CD8-positive, alpha-beta memory T cell (primary cell): Measurements from ENCODE around the gene NEURL4. TPM values are rescaled to one million over a fixed set of nuclear protein-coding genes. Genes with fewer than 3 reads are reported as not detected.

ENCODE experiments used
- CTCF ChIA-PET: fragments of 350-600 bp; sonication (Branson Sonifier 250); formaldehyde crosslinking; loops from one replicate; lab custom pipeline; 2021; ENCODE audit warnings: antibody characterized with exemption; lab: Charles Lee
- POLR2A ChIA-PET: fragments of 350-600 bp; sonication (Branson Sonifier 250); formaldehyde crosslinking; loops from one replicate; lab custom pipeline; 2021; ENCODE audit warnings: antibody characterized with exemption; lab: Charles Lee
- DNase-seq, 5 donors: peaks; one replicate each; pipeline versions ENCODE4 v3.0.0 to v3.0.0-alpha.2; 2020 to 2022; ENCODE audit warnings: mixed read lengths in 1 of 5
- H3K27ac ChIP-seq: one replicate; pipeline ENCODE4 v1.7.0; 2013; ENCODE audit warnings: low read depth, mild to moderate bottlenecking, low read length, moderate library complexity
- H3K27me3 ChIP-seq: 2 replicates; pipeline ENCODE4 v1.7.0; 2013; ENCODE audit warnings: low read length, mild to moderate bottlenecking; ENCODE audit not compliant: insufficient read depth, poor library complexity, severe bottlenecking
- H3K36me3 ChIP-seq: 2 replicates; pipeline ENCODE4 v1.7.0; 2013; ENCODE audit warnings: mild to moderate bottlenecking, low read length, moderate library complexity; ENCODE audit not compliant: insufficient read depth
- H3K4me1 ChIP-seq: 2 replicates; pipeline ENCODE4 v1.7.0; 2013; ENCODE audit warnings: mild to moderate bottlenecking, low read length, moderate library complexity; ENCODE audit not compliant: insufficient read depth
- H3K4me3 ChIP-seq: 2 replicates; pipeline ENCODE4 v1.7.0; 2013; ENCODE audit warnings: mild to moderate bottlenecking, low read length
- H3K9me3 ChIP-seq: 2 replicates; pipeline ENCODE4 v1.7.0; 2013; ENCODE audit warnings: mild to moderate bottlenecking, low read length
- H3K27ac Mint-ChIP-seq, 8 donors: one replicate each; pipeline ENCODE4 v1.8.0; 2020 to 2021; ENCODE audit warnings: mixed read lengths in 8 of 8, mild to moderate bottlenecking in 6 of 8, inconsistent platforms in 3 of 8, moderate library complexity in 3 of 8
- H3K27me3 Mint-ChIP-seq, 2 donors: one replicate each; pipeline ENCODE4 v1.8.0; 2020 to 2021; ENCODE audit warnings: mixed read lengths in 2 of 2, mild to moderate bottlenecking in 1 of 2, moderate library complexity in 1 of 2
- H3K36me3 Mint-ChIP-seq, 3 donors: one replicate each; pipeline ENCODE4 v1.8.0; 2020 to 2021; ENCODE audit warnings: mixed read lengths in 3 of 3, inconsistent platforms in 1 of 3, mild to moderate bottlenecking in 1 of 3
- H3K4me1 Mint-ChIP-seq, 3 donors: one replicate each; pipeline ENCODE4 v1.8.0; 2020 to 2021; ENCODE audit warnings: mixed read lengths in 3 of 3, inconsistent platforms in 1 of 3, mild to moderate bottlenecking in 1 of 3
- H3K4me3 Mint-ChIP-seq, 7 donors: one replicate each; pipeline ENCODE4 v1.8.0; 2020 to 2021; ENCODE audit warnings: mixed read lengths in 7 of 7, mild to moderate bottlenecking in 6 of 7, moderate library complexity in 4 of 7, inconsistent platforms in 2 of 7
- H3K9me3 Mint-ChIP-seq, 5 donors: one replicate each; pipeline ENCODE4 v1.8.0; 2020 to 2022; ENCODE audit warnings: mixed read lengths in 5 of 5, mild to moderate bottlenecking in 3 of 5, moderate library complexity in 2 of 5, inconsistent platforms in 1 of 5
- polyA plus RNA-seq: library from polyadenylated mRNA; unstranded; fragments of 300-500 nt; fragmentation: Illumina TruSeq; gene quantifications from one replicate; pipeline ENCODE4 v1.2.3, GENCODE V29; 2021
- total RNA-seq, 2 experiments: library from RNA; stranded (reverse); gene quantifications; one replicate each; pipeline ENCODE4 v1.2.3, GENCODE V29; 2021

The NEURL4 gene
- total and polyA plus RNA-seq, 3 experiments from 2014 or later: 2.7 to 60.7 (median 60.1) TPM

GRCh38 chr17:7328009-7328408 lies 1.1 kb downstream of the NEURL4 start:
- peaks cover 41% of the 10 kb centered on the region for H3K4me1 ChIP-seq
- no peak overlapping the region for H3K4me3 ChIP-seq
- no peaks in the 10 kb centered on the region for H3K27me3 ChIP-seq
- peaks cover 33 to 56% (median 40%) of the 10 kb centered on the region in 3 donors for H3K4me1 Mint-ChIP-seq
- POLR2A ChIA-PET: interaction anchor here (0.6 to 1.7 kb wide), 2 partner anchors 8 to 346 kb away, joined by 3 to 8 read pairs; partner anchors contain the start of gene ACAP1
- H3K36me3 ChIP-seq: peaks cover 10% of the 10 kb centered on the region
- H3K9me3 Mint-ChIP-seq: no peaks in the 10 kb centered on the region
- H3K4me3 Mint-ChIP-seq: peak overlapping the region; percentile 81 to 98 (median 95)
- H3K27me3 Mint-ChIP-seq: peaks cover 0 to 2% of the 10 kb centered on the region in 2 donors
- H3K27ac Mint-ChIP-seq: peak overlapping the region in 7 of 8 donors; percentile 52 to 98 (median 85)
- peaks cover 0 to 47% (median 0%) of the 10 kb centered on the region in 3 donors for H3K36me3 Mint-ChIP-seq
- no peak overlapping the region for H3K27ac ChIP-seq
- H3K9me3 ChIP-seq: no peaks in the 10 kb centered on the region
- no peak for DNase-seq
- CTCF ChIA-PET: interaction anchor here (2.0 to 9.8 kb wide), 4 partner anchors 10 to 32 kb away, joined by 8 to 85 read pairs (median 16); partner anchors contain the start of genes ACAP1 and TMEM95

- Mint-ChIP-seq H3K9me3 (no peaks in the 10 kb centered on the region), H3K36me3 (peaks cover 0 to 52% (median 0%) of the 10 kb centered on the region in 3 donors), H3K4me1 (peaks cover 30 to 52% (median 35%) of the 10 kb centered on the region in 3 donors), H3K4me3 (peak overlapping the region in 3 of 7 donors; percentile 67 to 86 (median 81)), H3K27ac (peak overlapping the region in 3 of 8 donors; percentile 64 to 98 (median 97)), H3K27me3 (peaks cover 0 to 2% of the 10 kb centered on the region in 2 donors)
- POLR2A ChIA-PET: interaction anchor here (1.1 to 1.7 kb wide), 2 partner anchors 9 to 12 kb away, joined by 4 to 8 read pairs; partner anchors contain the start of genes ACAP1 and GPS2
- Histone ChIP-seq H3K36me3 (peaks cover 15% of the 10 kb centered on the region), H3K4me3 (no peak overlapping the region), H3K27ac (no peak overlapping the region), H3K4me1 (peaks cover 41% of the 10 kb centered on the region), H3K27me3 (no peaks in the 10 kb centered on the region), H3K9me3 (no peaks in the 10 kb centered on the region)
- DNase-seq: no peak
- CTCF ChIA-PET: interaction anchor here (1.0 to 9.8 kb wide), 3 partner anchors 10 to 109 kb away, joined by 7 to 85 read pairs (median 7); partner anchors contain the start of gene ACAP1
Observed at GRCh38 chr17:7327501-7327900, 1.6 kb downstream of the NEURL4 start.

GRCh38 chr17:7327056-7327455 lies 2.1 kb downstream of the NEURL4 start:
- H3K9me3 ChIP-seq: no peaks in the 10 kb centered on the region
- Mint-ChIP-seq H3K4me1 (peaks cover 26 to 48% (median 31%) of the 10 kb centered on the region in 3 donors), H3K9me3 (no peaks in the 10 kb centered on the region), H3K4me3 (peak overlapping the region in 2 of 7 donors; percentile 40 to 81), H3K27me3 (peaks cover 0 to 2% of the 10 kb centered on the region in 2 donors), H3K36me3 (peaks cover 0 to 56% (median 0%) of the 10 kb centered on the region in 3 donors), H3K27ac (peak overlapping the region in 2 of 8 donors; percentile 20 to 80)
- no peak for DNase-seq
- H3K36me3 ChIP-seq: peaks cover 20% of the 10 kb centered on the region
- H3K27me3 ChIP-seq: no peaks in the 10 kb centered on the region
- CTCF ChIA-PET: interaction anchor here (1.0 to 9.8 kb wide), 4 partner anchors 11 to 110 kb away, joined by 3 to 85 read pairs (median 7); partner anchors contain the start of gene ACAP1
- H3K27ac ChIP-seq: no peak overlapping the region
- H3K4me3 ChIP-seq: no peak overlapping the region
- POLR2A ChIA-PET: interaction anchor here (1.1 to 1.7 kb wide), 2 partner anchors 9 to 12 kb away, joined by 4 to 8 read pairs; partner anchors contain the start of genes ACAP1 and GPS2
- H3K4me1 ChIP-seq: peaks cover 37% of the 10 kb centered on the region

- Mint-ChIP-seq H3K36me3 (peaks cover 0 to 65% (median 2%) of the 10 kb centered on the region in 3 donors), H3K4me1 (peaks cover 26 to 44% (median 30%) of the 10 kb centered on the region in 3 donors), H3K27me3 (peaks cover 0 to 2% of the 10 kb centered on the region in 2 donors), H3K9me3 (no peaks in the 10 kb centered on the region), H3K4me3 (peak overlapping the region in 1 of 7 donors; percentile 64), H3K27ac (peak overlapping the region in 2 of 8 donors; percentile 75 to 82)
- no peaks in the 10 kb centered on the region for H3K9me3 ChIP-seq
- H3K4me3 ChIP-seq: no peak overlapping the region
- peaks cover 32% of the 10 kb centered on the region for H3K4me1 ChIP-seq
- no peaks in the 10 kb centered on the region for H3K27me3 ChIP-seq
- peaks cover 28% of the 10 kb centered on the region for H3K36me3 ChIP-seq
- ChIA-PET POLR2A (interaction anchor here (1.7 kb wide), 1 partner anchor 10 kb away, joined by 8 read pairs; the partner anchor contains the start of gene ACAP1), CTCF (interaction anchor here (1.1 to 9.8 kb wide), 5 partner anchors 12 to 111 kb away, joined by 3 to 85 read pairs (median 5); partner anchors contain the start of gene ACAP1)
- DNase-seq: no peak
- no peak overlapping the region for H3K27ac ChIP-seq
Observed at GRCh38 chr17:7326186-7326585, 2.9 kb downstream of the NEURL4 start.

- Mint-ChIP-seq H3K27me3 (peaks cover 0 to 2% of the 10 kb centered on the region in 2 donors), H3K4me1 (peaks cover 23 to 36% (median 25%) of the 10 kb centered on the region in 3 donors), H3K4me3 (no peak overlapping the region), H3K36me3 (peaks cover 0 to 76% (median 5%) of the 10 kb centered on the region in 3 donors), H3K9me3 (no peaks in the 10 kb centered on the region), H3K27ac (no peak overlapping the region)
- POLR2A ChIA-PET: interaction anchor here (1.0 kb wide), 2 partner anchors 9 to 11 kb away, joined by 3 read pairs; partner anchors contain the start of gene ACAP1
- no peak for DNase-seq
- H3K27ac ChIP-seq: no peak overlapping the region
- H3K4me3 ChIP-seq: no peak overlapping the region
- H3K36me3 ChIP-seq: peaks cover 36% of the 10 kb centered on the region
- H3K4me1 ChIP-seq: peaks cover 23% of the 10 kb centered on the region
- no peaks in the 10 kb centered on the region for H3K27me3 ChIP-seq
- no peaks in the 10 kb centered on the region for H3K9me3 ChIP-seq
- CTCF ChIA-PET: interaction anchor here (0.6 to 9.8 kb wide), 9 partner anchors 10 to 111 kb away, joined by 3 to 85 read pairs (median 4); partner anchors contain the start of genes ACAP1, GPS2 and TMEM256
Observed at GRCh38 chr17:7325031-7325528, 4.1 kb downstream of the NEURL4 start.

GRCh38 chr17:7324438-7324779 lies 4.7 kb downstream of the NEURL4 start:
- Mint-ChIP-seq H3K4me3 (peak overlapping the region in 1 of 7 donors; percentile 58), H3K27ac (peak overlapping the region in 2 of 8 donors; percentile 11 to 80), H3K36me3 (peaks cover 0 to 73% (median 5%) of the 10 kb centered on the region in 3 donors), H3K27me3 (peaks cover 0 to 2% of the 10 kb centered on the region in 2 donors), H3K9me3 (no peaks in the 10 kb centered on the region), H3K4me1 (peaks cover 17 to 30% (median 18%) of the 10 kb centered on the region in 3 donors)
- H3K27ac ChIP-seq: no peak overlapping the region
- no peaks in the 10 kb centered on the region for H3K9me3 ChIP-seq
- no peaks in the 10 kb centered on the region for H3K27me3 ChIP-seq
- DNase-seq: no peak
- peaks cover 23% of the 10 kb centered on the region for H3K4me1 ChIP-seq
- H3K4me3 ChIP-seq: no peak overlapping the region
- ChIA-PET CTCF (interaction anchor here (0.6 to 9.8 kb wide), 10 partner anchors 9 to 112 kb away, joined by 3 to 85 read pairs (median 4); partner anchors contain the start of genes ACAP1, GPS2 and TMEM256), POLR2A (interaction anchor here (1.0 to 1.6 kb wide), 4 partner anchors 10 to 15 kb away, joined by 3 to 7 read pairs (median 4); partner anchors contain the start of gene ACAP1)
- H3K36me3 ChIP-seq: peaks cover 36% of the 10 kb centered on the region

GRCh38 chr17:7323731-7324437 lies 5.3 kb downstream of the NEURL4 start:
- no peaks in the 10 kb centered on the region for H3K27me3 ChIP-seq
- POLR2A ChIA-PET: interaction anchor here (1.0 to 1.6 kb wide), 4 partner anchors 11 to 14 kb away, joined by 3 to 7 read pairs (median 4); partner anchors contain the start of gene ACAP1
- peak; percentile 54 to 76 (median 57) for DNase-seq
- CTCF ChIA-PET: interaction anchor here (0.5 to 9.8 kb wide), 9 partner anchors 9 to 48 kb away, joined by 3 to 85 read pairs (median 5); partner anchors contain the start of genes ACAP1 and GPS2
- peaks cover 16 to 27% (median 16%) of the 10 kb centered on the region in 3 donors for H3K4me1 Mint-ChIP-seq
- H3K4me3 Mint-ChIP-seq: peak overlapping the region in 2 of 7 donors; percentile 13 to 58
- no peak overlapping the region for H3K27ac ChIP-seq
- no peak overlapping the region for H3K4me3 ChIP-seq
- H3K9me3 ChIP-seq: no peaks in the 10 kb centered on the region
- H3K4me1 ChIP-seq: peaks cover 23% of the 10 kb centered on the region
- peaks cover 36% of the 10 kb centered on the region for H3K36me3 ChIP-seq
- peaks cover 0 to 74% (median 5%) of the 10 kb centered on the region in 3 donors for H3K36me3 Mint-ChIP-seq
- H3K9me3 Mint-ChIP-seq: no peaks in the 10 kb centered on the region
- no peaks in the 10 kb centered on the region for H3K27me3 Mint-ChIP-seq
- H3K27ac Mint-ChIP-seq: peak overlapping the region in 4 of 8 donors; percentile 11 to 80 (median 39)
